GM19467 (cell line): ENCODE measurements around the gene ALDH4A1.
"Not testable (repeated sequence)": the region's sequence is repeated elsewhere in the genome, so short reads cannot be mapped to it uniquely, and the experiment has no call there.

Experiments
- ATAC-seq: cut with Tn5 transposase; IDR thresholded peaks from one replicate; pipeline ENCODE4 v1.9.1; 2021; ENCODE audit warnings: mild to moderate bottlenecking, moderate library complexity; ENCODE audit not compliant: unreplicated experiment

The ALDH4A1 gene

DNA sequence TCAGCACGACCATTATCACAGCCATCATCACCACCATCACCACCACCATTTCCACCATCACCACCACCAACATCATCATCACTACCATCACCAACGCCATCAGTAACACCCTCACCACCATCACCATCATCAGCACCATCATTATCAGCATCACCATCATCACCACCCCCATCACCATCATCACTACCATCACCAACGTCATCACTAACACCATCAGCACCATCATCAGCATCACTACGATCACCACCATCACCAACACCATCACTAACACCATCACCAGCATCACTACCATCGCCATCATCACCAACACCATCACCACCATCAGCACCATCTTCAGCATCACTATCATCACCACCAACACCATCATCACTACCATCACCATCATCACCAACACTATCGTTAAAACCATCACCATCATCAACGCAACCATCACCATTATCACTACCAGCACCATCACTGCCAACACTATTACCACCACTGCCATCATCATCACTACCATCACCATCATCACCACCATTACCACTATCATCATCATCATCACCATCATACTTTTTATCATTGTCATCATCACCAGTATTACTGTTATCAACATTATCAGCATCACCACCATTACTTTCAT is 44.2 kb downstream of the ALDH4A1 start:
- ATAC-seq = no peak

GRCh38 chr1:18856435-18856834 is 45.9 kb downstream of the ALDH4A1 start:
- ATAC-seq = no peak

- ATAC-seq = no peak
Measured at GRCh38 chr1:18855573-18855972, 46.8 kb downstream of the ALDH4A1 start.

- ATAC-seq = no peak
Measured at GRCh38 chr1:18854331-18855025, 47.9 kb downstream of the ALDH4A1 start.

- no peak for ATAC-seq
Measured at GRCh38 chr1:18852501-18852900, 49.9 kb downstream of the ALDH4A1 start.

- no peak for ATAC-seq
Measured at GRCh38 chr1:18849261-18849711, 53.1 kb downstream of the ALDH4A1 start.

- not testable (repeated sequence) for ATAC-seq
Measured at GRCh38 chr1:18847723-18848122, 54.6 kb downstream of the ALDH4A1 start.

- no peak for ATAC-seq
Measured at GRCh38 chr1:18840145-18840544, 62.2 kb downstream of the ALDH4A1 start.

GRCh38 chr1:18836654-18837053 is 65.7 kb downstream of the ALDH4A1 start:
- ATAC-seq = no peak

- ATAC-seq = not testable (repeated sequence)
Measured at GRCh38 chr1:18832319-18832718, 70.0 kb downstream of the ALDH4A1 start.

GRCh38 chr1:18831656-18832055 is 70.7 kb downstream of the ALDH4A1 start:
- no peak for ATAC-seq

DNA sequence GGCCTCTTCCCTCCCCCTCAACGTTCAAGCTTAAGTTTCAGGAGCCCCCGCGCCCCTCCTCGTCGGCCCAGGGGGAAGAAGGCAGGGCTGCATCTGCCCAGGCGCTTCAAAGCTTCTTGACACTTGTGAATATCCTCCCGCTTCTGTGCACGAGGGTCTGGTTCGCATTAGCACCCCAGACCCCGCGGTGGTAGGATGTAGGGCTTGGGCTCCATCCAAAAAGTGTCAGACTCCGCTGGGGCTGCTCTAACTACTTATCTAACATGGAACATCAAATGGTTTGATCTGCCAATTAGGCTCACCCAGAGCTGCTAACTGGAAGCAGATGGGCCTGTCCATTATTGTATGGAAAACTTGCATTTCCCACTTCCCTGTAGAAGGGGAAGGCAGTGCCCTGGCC is 71.8 kb downstream of the ALDH4A1 start:
- ATAC-seq = no peak

DNA sequence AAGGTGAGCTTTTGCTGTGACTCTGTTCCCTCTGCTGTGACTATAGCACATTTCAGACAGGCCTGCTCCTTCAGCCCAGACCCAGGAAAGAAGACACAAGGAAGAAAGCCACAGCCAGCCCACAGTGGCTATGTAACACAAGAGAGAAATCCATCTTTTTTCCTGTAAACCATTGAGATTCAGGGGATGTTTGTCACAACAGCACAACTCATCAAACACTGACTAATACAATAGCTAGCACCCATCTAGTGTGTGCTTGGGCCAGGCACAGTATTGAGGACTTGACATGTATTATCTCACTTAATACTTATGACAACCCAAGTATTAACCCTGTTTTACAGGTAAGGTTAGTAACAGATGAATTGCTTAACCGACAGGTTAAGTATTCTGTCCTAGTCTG is 72.7 kb downstream of the ALDH4A1 start:
- ATAC-seq = no peak

GRCh38 chr1:18828224-18828623 is 74.1 kb downstream of the ALDH4A1 start:
- no peak for ATAC-seq

DNA sequence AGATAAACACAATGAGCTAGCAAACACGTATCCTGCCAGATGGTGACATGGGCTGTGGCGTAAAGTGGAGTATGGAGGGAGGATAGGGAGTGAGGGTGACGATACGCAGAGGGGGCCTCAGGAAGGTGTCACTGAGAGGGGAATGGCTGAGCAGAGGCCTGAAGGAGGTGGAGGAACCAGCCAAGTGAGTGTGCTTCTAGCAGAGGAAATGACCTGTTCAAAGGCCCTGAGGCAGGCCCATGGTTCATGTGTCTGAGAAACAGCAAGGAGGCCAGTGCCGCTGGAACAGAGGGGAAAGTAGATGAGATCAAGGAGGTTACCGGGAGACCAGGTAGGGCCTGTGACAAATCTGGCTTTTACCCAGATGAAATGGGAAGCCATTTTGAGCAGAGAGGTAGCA is 78.9 kb downstream of the ALDH4A1 start:
- no peak for ATAC-seq
